NCI-H1417 treated with DMSO at 0.1 percent for 48 hours (cell line): Measurements from ENCODE around the gene DUSP6.

ENCODE experiments used
- DNase-seq: peaks from one replicate; lab custom pipeline; 2025; lab: John Stamatoyannopoulos, UW

The DUSP6 gene

DNA sequence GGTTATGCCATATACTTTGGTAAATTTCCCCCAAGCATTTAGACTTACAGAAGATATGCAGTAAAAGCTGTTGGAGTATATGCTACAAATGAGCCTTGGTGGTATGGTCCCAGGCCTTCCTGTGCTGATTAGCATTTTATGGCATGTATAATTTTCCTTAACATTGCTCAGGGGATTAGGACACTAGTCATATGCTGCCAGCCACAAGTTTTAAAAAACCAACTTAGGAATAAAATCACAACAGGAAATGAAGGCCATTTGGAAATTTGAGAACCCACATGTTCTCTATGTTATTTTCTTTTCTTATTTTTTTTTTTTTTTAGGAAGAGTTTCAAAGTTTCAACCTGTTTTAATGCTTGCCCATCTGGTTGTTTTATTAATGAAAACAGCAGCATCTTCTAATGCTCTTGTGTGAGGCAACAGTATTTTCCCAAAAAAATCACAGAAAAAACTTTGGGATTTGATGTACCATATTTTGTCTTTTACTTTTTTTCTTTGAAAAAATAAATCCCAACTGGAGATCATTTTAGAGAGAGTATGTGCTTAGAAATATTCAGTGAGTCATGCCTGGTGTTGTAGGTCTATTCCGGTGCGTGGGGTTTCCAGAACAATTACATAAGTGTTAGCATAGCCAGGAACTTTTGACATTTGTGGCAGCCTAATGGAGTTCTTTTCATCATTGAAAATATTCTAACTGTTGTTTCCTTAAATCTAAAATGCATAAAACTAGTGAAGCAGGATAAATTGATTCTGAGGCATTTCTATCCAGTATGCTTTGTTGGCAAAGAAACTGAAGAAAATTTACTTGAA, 21.7 kb upstream of the DUSP6 start:
- no peak for DNase-seq

DNA sequence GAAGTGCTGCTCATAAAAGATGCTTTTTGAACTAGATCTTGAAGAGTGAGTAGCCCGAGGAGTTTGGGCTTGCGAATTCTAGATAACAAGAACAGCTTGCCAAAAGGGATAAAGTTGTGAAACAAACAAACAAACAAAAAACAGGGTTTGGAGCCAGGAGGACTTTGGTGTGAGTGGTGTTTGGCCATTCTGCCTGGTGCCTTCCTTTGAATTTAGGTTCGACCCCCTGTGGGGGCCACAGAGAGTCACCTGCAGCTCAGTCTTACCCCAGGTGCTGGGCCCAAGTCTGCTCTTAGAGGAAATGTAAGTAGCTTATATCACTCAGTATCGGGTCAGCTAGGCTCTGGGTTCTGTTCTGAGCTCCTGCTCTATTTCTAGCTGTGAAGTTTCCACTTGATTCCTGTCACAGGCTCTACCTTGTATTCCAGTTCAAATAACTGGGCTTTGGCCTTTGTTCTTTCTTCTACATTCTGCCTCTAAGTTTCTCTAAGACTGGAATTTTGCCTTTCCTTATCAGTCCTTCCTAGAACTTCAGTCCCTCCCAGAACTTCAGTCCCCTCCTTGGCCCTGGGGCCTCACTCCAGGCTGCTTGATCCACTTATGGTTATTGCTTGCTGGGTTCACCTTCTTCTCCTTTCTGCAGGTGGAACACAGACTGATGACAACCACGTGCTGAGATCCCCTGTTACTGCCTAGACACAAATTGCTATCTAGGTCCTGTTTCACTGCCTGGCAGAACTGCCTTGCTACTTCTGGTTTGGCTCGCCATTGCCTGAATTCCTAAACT, 20.5 kb upstream of the DUSP6 start:
- no peak for DNase-seq

DNA sequence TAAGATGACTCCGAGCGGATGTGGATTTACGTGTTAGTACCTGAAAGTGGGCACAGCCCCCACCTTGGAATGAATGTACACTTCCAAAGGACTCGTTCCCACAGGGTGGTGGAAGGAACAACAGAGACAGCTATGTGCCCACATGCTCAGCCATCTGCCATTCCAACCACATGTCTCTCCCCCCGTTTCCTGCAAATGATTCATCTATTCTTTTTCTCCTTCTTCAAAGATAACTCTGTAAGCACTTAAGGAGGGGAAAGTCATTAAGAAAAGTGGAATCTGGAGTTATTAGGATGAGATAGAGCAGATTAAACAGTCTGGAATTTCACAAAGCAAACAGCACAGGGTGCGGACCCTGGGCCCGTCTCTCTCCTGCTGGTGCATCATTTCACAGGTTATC, 18.5 kb upstream of the DUSP6 start:
- no peak for DNase-seq

DNA sequence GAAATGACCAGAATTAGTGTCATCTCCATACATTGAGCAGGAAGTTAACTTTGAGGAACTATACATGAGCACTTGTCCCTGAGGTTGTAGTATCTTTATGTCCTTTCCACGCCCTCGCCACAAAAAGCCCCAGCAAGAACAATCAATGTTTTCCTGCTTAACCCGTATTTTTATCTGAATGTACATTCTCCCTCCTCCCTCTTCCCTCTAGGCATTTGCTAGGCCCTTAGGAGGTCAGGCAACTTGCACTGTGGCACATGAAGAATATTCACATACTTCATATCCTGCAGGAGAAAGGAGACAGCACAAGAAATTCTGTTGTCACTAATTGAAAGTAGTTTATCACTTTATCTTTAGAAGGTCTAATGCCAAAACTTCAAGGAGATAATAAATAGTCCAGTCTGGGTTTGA, 18.1 kb upstream of the DUSP6 start:
- DNase-seq, result no peak

DNA sequence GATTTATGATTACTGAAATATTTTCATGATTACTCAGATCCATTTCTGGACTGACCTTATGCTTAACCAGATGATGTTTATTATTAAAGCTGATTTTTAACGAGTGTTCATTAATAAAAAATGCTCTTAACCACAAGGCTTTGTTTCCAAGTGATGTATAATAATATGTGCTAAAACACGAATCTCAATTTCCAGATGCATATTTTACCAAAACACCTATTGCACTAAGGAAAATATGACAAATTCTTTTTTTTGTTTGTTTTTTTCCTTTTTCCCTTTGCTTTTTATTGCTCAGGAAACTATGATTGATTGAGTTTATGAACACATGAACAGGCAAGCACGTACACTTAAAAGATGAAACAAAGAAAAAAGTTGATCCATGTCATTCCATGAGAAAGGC, 16.9 kb upstream of the DUSP6 start:
- DNase-seq, result no peak

DNA sequence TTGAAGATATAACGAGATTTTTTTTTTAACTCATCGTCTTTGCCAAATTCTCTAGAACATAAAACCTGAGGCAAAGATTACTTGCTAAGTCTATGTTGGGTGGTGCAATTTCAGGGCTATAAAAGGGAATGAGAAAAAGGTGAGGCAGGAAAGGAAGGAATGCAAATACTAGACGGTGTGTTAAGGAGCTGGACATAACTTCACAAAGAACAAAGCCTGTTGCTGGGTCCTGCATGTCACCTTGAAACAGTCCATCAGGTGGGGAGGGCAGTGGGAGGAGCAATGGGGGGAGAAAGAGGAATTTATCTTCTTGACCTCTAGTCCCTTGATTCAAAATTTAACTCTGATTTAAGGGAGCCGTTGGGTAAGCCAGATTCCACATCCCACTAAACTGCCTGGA, 16.1 kb upstream of the DUSP6 start:
- DNase-seq, result no peak

DNA sequence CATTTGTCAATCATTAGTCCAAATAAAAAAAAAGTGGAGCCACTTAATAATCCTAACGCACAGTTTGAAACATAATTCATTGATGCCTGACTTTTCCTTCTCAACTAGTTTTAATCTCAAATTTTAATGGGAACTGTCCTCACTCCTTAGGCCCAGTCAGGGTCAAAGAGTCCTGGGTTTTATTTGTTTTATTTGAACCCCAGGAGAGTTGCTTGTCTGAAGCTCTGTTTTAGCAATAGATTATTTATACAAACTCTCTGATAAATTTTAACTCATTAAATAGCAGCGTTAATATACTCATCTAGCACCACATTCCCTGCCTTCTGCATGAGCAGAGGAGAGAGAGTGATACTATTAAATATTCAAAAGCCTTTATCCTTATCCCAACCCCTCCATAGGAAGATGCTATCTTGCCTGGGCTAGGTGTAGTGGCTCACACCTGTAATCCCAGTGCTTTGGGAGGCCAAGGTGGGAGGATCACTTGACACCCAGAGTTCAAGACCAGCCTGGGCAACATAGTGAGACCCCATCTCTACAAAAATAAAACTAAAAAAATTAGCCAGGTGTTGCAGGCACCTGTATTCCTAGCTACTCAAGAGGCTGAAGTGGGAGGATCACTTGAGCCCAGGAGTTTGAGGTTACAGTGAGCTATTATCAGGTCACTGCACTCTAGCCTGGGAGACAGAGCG, 14.5 kb upstream of the DUSP6 start:
- no peak for DNase-seq

DNA sequence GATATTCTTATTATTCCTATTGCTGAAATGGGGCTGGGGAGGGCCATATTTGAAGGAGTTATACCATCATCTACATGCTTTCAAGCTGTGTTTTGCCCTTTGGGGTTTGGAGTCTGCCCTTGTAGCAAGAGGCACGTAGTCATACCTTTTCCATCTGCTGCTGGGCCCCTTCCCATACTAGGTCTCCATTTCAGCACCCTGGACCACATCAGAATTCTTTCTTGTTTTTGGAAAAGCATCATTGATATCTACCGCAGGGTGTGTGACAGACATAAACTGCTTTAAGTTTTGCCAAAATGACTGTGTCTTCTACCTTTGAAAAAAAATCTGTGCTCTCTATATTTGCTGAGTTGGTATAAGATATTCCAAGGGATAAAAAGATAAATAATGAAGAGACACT, 12.3 kb upstream of the DUSP6 start:
- DNase-seq, result no peak

DNA sequence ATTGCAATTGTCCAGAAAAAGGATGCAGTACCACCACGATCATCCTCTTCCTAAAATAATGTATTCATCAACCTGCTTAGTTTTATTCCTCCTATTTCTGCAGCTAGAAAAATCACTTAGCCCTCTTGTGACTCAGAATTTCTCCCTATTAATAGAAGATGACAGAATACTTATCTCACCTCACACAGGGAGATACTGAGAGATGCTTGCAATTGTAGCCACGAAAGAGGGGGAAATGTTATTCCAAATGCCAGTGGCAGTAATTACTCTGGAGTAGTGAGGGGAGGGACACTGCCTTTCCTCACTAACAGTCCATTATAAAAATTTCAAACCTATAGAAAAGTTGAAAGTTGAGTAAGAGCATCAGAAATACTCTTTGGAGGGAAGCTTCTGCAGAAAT, 11.8 kb upstream of the DUSP6 start:
- DNase-seq, result no peak

DNA sequence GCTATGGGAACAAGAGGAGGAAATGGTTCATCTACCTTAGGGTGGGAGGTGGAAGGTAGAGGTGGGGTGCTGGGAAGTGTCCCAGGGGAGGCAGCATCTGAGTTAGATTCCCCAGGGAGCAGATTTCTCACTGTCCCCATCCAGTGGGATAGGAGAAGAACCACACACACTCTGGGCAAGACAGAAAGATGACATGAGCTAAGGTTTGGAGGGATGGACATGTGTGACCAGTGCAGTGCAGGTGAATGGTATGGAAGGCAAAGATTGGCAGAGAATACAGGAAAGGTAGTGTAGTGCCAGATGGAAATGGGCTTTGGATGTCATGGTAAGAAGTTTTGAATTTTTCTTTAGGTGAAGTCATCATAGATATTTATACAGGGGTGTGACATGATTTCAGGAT, 11.3 kb upstream of the DUSP6 start:
- no peak for DNase-seq

DNA sequence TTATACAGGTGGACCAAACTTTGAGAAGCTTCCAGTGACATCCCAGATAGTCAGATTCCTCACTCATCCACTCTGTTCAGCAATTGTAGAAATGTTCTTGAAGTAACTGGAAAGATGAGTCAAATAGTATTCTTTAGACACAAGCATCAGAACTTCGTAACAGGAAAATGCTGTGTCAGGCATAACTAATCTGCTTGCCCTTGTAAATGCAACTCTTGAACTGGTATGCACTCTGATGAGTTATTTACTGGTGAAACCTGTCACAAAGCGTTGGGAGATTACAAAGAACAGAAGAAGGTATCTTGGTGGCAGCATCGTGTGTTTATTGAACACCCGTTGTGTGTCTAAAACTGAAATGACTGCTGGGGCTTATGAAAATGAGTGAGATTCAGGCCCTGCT, 10.8 kb upstream of the DUSP6 start:
- DNase-seq, result no peak

DNA sequence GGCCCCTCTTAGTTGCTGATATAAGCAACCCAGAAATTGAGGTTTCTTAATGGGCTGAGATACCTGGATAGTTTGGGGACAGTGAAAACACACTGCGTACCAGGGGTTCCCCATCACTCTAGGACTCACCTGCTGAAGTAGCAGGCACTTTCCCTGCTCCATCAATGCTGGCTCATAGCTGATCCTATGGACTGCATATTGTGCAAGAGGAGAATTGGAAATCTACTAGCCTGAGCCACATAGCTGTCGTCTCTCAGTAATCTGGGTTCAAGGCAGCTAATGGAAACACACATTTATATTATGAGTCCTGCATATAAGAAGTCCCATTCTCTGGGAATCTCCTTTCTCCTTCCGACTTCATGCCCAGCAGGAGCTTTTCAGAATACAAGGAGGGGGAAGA, 7.3 kb upstream of the DUSP6 start:
- DNase-seq, result no peak

DNA sequence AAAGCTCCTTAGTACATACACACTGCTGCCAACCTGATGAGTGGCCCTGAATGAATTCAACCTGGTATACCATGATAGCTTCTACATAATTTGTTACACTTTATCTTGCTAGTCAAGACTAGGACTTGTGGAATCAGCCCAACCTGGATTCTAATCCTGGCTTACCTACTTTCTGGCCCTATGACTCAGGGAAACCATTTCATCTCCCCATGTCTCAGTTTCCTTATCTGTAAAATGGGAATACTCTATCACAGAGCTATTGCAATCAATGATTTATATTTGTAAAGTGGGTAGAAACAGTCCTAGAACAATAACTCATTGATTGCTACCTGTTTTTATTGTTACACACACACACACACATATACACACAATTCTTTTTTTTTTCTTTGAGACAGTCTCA, 6.5 kb upstream of the DUSP6 start:
- DNase-seq, result no peak

DNA sequence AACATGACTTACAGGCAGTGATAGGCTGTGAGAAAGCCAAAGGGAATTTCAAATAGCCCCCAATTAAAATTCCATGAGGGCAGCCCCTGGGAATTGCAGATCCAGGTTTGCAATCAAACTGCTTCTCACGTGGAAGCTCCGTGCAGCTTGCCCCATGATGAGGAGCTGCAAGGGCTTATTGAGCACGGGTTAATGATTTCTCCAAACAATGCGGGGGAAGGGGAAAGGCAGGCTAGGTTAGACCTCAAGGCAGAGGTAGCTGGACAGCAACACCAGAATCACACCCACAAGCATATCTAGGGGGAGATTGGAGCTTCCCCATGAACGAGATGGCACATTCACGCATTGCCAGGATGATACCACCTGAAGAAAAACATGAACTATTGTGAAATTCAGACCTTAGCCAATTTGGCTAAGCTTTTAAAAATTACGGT, 5.0 kb upstream of the DUSP6 start:
- DNase-seq, result no peak

DNA sequence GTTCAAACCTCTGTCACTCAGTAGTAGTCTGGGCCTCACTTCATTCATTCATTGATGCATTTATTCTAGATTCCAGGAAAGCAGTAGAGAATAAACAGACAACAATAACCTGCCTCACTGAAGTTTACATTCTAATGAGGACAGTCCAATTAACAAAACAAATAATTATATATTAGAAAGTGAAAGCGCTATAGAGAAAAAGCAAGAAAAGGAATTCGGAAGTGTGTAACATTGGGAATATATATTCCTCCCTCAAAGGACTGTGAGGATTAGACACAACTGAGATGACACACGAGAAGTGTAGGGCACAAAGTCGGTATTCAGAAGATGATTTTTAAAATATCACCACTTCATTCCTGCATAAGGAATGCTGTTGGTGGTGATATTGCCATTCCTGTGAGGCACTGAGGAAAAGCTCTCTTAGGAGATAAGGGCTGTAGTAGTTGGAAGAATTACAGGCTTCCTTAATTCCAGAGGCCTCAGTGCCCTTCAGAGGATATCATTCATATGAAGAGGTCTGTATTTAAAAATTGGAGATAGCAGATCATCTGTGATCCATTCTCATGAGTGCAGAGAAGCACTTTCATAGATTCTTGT, 3.9 kb upstream of the DUSP6 start:
- no peak for DNase-seq

DNA sequence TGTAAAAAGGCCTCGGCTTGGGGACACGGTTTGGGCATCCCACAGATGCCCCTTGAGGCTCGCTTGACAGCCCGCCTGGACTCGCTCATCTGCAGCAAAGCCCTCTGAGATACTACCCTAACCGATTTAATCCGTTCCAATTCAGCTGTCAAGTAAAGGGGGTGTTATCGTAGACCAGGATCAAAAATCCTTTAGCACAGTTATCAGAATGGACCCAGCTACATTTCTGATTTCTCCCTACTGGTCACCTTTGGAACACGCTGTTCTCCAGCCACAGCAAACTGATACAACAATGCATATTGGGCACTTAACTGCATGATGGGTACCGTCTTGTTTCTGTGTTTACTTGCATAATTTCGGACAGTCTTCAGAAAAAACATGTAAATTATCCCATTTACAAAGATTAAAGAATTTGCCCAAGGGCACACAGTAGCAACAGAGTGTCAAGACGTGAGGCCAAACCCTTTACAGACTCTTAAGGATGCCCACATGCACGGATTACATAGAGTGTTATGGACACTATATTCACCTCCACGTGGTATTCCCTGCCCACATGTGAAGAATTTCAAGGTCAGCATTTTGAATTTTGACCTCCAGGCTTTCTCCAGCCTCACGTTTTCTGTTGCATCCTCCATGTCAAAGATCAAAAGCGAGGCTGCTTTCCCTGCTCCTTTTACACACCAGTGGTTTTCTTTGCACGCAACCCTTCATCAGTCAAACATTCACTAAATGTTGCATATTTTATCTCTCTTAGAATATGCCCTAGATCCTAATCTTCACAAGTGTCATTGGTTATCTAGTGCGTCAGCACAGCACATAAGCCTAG, 3.2 kb upstream of the DUSP6 start:
- DNase-seq, result no peak

DNA sequence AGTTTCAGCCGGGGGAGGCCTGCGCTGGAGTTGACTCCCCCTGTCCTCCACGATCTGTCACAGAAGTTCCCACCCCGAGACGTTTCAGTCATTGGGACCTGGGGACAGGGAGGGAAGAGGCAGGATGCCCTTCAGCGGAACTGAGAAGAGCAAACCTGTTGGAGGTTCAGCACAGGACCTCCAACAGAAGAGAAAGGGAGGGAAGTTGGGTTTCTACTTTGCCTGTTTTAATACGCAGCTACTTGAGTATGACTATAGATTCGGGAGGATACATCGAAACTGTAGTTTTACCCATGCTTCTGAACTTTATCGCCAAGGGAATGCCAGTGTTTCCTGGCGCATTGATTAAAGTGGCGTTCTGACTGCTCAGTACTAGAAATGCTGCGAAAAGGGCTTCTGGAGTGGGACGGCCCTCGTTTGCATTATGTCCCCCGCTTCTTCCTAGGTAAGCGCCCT, 2.3 kb upstream of the DUSP6 start:
- no peak for DNase-seq

DNA sequence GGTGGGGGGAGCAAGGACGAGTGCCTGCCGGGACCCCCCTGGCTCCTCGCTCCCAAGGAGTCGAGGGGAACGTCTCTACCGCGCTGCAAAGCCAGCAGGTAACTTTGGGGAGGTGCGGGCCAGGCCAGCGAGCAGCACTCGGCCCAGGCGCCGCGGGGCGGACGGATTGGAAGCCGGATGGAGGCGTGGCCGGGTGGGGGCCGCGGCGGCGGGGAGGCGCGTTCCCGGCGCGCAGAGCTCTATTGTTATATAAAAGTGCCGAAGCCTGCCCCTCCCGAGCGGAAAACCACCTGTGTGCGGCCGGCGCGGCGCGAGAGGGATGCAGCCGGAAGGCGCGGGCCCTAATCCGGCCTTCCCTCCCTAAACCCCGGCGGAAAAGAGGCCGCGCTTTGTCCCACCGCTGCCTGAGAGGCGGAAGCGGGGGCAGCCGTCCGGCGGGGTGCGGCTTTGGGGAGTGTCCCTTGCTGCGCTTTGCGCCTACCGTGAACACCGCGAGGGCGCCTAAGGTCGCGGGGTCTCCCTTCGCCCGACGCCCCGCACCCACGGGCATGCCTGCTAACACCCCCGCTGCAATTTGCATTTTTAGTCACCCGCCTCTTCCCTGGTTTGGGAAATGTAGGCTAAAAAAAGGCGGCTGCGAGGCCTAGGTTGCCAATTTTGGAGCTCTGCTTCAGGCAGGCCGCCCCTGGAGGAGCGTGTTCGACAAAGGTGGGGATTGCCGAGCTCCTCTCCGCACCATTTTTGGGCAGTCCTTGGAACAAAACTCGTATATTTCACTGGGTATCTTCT, 1.7 kb upstream of the DUSP6 start:
- DNase-seq, result peak; percentile 33

DNA sequence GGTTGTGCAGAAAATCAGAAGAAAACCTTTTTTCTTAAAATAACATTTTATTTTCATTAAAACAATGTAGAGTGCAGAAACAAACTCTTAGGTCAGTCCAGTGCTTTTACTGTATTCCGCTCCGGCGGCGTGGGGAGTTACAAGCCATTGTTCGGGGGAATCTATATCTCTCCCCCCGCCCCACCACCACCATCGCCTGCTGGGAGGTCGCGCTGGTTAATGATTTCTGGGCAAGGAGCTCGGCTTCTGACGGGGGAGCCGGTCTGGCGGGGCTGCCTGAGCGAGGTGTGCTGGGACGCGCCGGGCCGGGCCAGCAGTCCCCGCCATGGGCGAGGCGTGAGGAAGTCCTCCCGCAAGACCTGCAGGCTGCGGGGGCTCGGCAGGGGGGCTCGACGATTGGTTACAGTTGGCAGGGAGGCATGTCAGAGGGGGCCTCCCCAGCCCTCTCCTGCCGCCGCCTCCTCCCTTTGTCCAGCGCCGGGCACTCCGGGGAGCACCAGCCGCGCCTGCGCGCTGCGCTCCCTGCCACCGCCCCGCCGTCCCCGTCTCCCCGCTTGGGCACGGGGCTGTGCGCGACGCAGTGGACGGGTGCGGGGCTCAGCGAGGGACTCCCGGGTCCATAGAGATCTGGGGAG, 1.0 kb upstream of the DUSP6 start:
- no peak for DNase-seq

DNA sequence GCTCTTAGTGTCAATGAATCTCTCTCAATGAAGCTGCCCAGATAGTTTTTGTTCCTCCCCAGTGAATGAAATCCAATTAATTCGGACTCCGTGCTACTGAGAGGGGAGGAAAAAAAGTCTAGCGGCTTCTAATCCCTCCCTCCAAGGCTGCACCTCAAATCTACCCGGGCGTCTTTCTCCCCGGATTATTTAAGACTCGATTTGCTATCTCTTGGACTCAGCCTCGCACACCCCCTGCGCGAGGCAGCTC, 134 bp downstream of the DUSP6 start:
- no peak for DNase-seq
